ENCODE measurements around the gene PTGER1. TPM values are rescaled to one million over a fixed set of nuclear protein-coding genes. Genes with fewer than 3 reads are reported as not detected.

The PTGER1 gene
- total and polyA plus RNA-seq, 9 of the 15 experiments (the other 6 are each of a cell fraction or from before 2014, with no cell fraction given): 0.06 to 0.36 (median 0.31) TPM; not detected in 5

- TF ChIP-seq PREB (CRISPR knock-in tag; IDR thresholded peaks at IDR 0.05) (0 out of 2 replicates have a peak, but pooled peaks have one; percentile 64), CREB1 (IDR thresholded peaks at IDR 0.05) (no peak), CREB1 (CRISPR knock-in tag; IDR thresholded peaks at IDR 0.05) (peak; percentile 45), ZNF408 (CRISPR knock-in tag; IDR thresholded peaks at IDR 0.05; ENCODE audit: low read depth) (no peak), POLR2B (IDR thresholded peaks at IDR 0.05; ENCODE audit: low read depth, partially characterized antibody) (peak; percentile 93), CHCHD3 (CRISPR knock-in tag; IDR thresholded peaks at IDR 0.05) (0 out of 2 replicates have a peak, but pooled peaks have one; percentile 35), MYBL2 (IDR thresholded peaks at IDR 0.05; ENCODE audit: low read depth) (no peak), MYBL2 (CRISPR knock-in tag; IDR thresholded peaks at IDR 0.05; ENCODE audit: borderline replicate concordance) (no peak), NR3C1 (CRISPR knock-in tag; IDR thresholded peaks at IDR 0.05) (no peak; the same call in none of the 2 replicates), ZNF717 (CRISPR knock-in tag; IDR thresholded peaks at IDR 0.05) (no peak), GTF2F1 (IDR thresholded peaks at IDR 0.05; ENCODE audit: low read depth, low read length) (peak; percentile 90), NEUROD1 (IDR thresholded peaks at IDR 0.05; ENCODE audit: borderline replicate concordance, low read depth, low read length, partially characterized antibody) (no peak), CEBPG (CRISPR knock-in tag; IDR thresholded peaks at IDR 0.05) (no peak), CEBPG (tag; conservative IDR thresholded peaks at IDR 0.05 in 1 of 2, IDR thresholded peaks at IDR 0.05 in 1 of 2) (no peak), PKNOX1 (IDR thresholded peaks at IDR 0.05) (no peak), ZNF12 (CRISPR knock-in tag; IDR thresholded peaks at IDR 0.05) (no peak), ZNF589 (CRISPR knock-in tag; IDR thresholded peaks at IDR 0.05; ENCODE audit: low read depth) (no peak), ZSCAN29 (IDR thresholded peaks at IDR 0.05) (no peak), ESRRB (CRISPR knock-in tag; IDR thresholded peaks at IDR 0.05; ENCODE audit: borderline replicate concordance) (no peak), MYNN (IDR thresholded peaks at IDR 0.05) (no peak), MYNN (CRISPR knock-in tag; IDR thresholded peaks at IDR 0.05) (no peak), PHF8 (IDR thresholded peaks at IDR 0.05; ENCODE audit: borderline replicate concordance, low read length) (peak; percentile 95), MCM5 (IDR thresholded peaks at IDR 0.05; ENCODE audit: low read depth) (no peak), KLF13 (tag; IDR thresholded peaks at IDR 0.05; ENCODE audit: borderline replicate concordance, low read depth) (peak; percentile 76; the same call in 1 of the 2 replicates), STAT5A (IDR thresholded peaks at IDR 0.05; ENCODE audit: borderline replicate concordance, low read length) (no peak)
- TF ChIP-seq, protein P1, sequence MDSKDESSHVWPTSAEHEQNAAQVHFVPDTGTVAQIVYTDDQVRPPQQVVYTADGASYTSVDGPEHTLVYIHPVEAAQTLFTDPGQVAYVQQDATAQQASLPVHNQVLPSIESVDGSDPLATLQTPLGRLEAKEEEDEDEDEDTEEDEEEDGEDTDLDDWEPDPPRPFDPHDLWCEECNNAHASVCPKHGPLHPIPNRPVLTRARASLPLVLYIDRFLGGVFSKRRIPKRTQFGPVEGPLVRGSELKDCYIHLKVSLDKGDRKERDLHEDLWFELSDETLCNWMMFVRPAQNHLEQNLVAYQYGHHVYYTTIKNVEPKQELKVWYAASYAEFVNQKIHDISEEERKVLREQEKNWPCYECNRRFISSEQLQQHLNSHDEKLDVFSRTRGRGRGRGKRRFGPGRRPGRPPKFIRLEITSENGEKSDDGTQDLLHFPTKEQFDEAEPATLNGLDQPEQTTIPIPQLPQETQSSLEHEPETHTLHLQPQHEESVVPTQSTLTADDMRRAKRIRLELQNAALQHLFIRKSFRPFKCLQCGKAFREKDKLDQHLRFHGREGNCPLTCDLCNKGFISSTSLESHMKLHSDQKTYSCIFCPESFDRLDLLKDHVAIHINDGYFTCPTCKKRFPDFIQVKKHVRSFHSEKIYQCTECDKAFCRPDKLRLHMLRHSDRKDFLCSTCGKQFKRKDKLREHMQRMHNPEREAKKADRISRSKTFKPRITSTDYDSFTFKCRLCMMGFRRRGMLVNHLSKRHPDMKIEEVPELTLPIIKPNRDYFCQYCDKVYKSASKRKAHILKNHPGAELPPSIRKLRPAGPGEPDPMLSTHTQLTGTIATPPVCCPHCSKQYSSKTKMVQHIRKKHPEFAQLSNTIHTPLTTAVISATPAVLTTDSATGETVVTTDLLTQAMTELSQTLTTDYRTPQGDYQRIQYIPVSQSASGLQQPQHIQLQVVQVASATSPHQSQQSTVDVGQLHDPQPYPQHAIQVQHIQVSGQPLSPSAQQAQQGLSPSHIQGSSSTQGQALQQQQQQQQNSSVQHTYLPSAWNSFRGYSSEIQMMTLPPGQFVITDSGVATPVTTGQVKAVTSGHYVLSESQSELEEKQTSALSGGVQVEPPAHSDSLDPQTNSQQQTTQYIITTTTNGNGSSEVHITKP (IDR thresholded peaks at IDR 0.05; ENCODE audit: partially characterized antibody): peak; percentile 57
These were observed 42.8 kb upstream of the PTGER1 start, which contains the start of gene DNAJB1 (continued) for GRCh38 chr19:14517840-14518505.
